GM18907 (cell line): Measurements from ENCODE around the gene QRFP.
"Not testable (repeated sequence)": the region's sequence is repeated elsewhere in the genome, so short reads cannot be mapped to it uniquely, and the experiment has no call there.

Source experiments
- ATAC-seq: cut with Tn5 transposase; IDR thresholded peaks from one replicate; pipeline ENCODE4 v1.9.1; 2021; ENCODE audit warnings: mild to moderate bottlenecking, moderate library complexity; ENCODE audit not compliant: unreplicated experiment

QRFP gene

DNA sequence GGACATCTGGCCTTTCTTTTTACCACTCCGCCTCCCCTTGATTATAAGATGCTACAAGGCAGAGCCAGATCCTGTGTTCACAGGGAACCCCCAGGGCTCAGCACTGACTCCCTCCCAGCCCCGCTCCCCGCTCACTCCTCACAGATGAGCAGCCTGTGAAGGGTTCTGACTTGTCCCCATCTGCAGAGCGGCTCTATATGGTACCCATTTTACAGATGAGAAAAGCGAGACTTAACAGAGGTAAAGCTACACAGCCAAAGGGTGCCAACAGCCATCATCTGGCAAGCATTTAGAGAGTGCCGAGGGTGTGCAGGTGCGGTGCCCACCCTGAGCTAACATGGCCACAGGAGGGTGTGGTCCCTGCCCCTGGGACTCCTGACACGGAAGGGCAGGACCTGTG lies 23.6 kb upstream of the QRFP start:
- ATAC-seq: no peak

DNA sequence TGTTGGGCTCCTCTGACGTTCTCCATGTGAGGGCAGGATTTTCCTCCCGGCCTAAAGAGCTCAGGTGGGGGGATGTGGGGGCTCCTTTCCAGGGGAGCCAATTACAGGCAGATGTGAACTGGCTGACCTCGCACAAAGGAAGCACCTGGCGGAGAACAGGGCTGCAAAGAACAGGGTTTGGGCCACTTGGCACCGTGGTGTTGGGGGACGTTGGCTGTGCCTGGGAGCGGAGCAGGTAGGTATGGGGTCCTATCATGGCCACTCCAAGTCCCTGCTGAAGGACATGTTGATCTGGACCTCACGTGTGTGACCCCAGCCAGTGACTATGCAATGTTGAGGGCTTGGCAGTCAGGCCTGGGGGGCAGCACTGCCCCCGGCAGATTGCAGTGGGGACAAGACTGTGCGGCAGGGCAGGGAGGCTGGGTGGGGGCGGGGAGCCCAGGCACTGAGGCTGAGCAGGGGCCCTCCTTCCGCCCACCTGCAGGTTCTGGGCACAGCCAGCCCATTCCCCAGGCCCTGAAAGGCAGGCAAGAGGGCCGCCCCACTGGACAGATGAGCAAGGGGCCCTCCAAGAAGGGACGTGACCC lies 23.0 kb upstream of the QRFP start:
- no peak for ATAC-seq

DNA sequence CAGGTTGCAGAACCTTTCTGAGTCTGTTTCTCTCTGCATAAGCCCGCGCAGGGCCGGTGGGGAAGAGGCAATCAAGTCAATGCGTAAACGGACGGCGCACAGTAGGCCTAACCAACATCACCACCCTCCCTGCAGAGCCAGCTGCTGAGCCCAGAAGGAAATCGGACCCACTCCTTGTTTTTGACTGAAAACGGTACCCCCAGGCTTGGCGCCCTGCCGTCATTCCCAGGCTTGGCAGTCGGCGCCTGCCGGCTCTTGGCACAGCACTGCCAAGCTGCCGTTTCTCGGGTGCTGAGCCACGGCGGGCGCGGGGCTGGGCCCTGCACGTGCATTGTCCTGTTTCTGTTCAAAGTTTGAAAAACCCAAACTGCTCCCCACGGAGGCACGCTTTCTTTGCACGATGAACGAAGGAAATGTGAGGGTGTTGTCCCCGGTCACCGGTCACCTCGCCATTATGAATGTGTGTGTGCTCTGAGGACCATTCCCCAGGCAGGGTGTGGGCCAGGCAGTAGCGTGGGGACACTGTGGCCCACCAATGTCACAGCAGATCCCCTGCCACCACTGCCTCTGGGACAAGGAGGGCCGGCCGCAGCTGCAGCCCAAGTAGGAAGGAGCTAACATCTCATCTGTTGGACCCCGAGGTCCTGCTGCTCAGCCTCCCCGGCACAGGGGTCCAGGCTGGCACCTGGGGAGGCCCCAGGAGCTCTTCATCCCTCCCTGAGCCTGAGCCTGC lies 22.4 kb upstream of the QRFP start:
- no peak for ATAC-seq

DNA sequence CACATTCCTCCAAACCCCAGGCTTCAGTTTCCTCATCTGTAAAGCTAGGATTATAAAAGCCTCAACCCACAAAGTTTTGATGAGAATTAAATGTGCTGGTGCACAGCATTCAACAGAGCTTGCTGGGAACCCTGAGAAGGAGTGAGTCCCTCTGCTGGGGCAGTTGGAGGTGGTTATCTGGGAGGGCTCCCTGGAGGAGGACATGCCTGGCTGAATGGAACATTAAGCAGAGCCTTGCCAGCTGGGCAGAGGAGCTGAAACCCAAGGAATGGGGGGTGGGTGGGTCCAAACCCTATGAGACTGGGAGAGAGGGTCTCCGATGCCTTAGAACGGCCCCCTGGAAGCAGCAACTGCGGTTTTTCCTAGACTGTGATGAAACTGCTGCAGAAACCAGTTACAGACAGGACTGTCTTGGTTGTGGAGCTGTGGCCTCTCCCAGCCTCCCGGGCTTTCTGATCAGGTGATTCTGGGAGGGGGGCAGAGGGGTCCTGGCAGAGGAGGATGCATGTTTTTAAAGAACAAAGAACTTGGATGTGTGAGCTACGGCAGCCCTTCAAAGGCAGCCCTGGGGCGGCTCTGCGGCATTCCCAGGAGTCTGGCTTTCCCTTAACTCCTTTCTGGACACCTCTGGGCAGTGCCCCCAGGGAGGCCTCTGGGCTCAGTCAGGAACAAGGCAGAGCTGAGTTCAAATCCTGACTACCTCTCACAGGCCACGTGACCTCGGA lies 21.7 kb upstream of the QRFP start:
- ATAC-seq: no peak

DNA sequence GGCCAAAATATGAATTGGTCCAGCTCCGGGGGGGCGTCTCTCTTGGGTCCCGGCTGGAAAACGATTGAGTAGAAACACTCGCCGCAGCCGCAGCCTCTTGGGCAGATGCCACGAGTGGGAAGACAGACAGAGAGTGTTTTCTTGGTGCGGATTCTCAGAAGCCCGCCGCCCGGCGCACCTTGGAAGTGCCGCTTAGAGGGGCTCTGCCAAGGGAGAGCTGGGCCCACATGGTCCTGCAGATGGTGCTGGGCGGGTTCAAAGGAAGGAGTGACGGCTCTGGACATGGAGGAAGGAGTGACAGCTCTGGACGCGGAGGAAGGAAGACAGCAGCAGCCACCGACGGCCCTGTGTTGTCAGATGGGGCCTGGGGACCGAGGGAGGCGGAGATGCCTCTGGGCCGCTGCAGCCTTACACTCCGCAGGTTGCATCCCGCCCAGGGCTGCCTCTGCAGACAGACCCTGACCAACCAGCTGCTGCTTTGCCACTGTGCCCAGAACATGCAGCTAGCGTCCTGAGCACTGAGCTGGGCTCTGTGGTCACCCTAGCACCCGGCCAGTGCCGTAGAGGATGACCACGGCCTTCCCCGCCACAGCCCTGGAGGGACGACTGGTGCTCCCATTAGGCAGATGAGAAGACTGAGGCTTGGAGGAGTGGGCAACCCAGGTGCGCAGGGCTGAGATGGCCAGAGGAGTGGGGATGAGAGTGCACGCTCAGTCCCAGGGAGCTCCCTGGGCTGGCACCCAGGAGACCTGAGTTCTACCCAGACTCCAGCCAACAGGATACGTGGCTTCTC lies 20.8 kb upstream of the QRFP start:
- ATAC-seq: no peak

DNA sequence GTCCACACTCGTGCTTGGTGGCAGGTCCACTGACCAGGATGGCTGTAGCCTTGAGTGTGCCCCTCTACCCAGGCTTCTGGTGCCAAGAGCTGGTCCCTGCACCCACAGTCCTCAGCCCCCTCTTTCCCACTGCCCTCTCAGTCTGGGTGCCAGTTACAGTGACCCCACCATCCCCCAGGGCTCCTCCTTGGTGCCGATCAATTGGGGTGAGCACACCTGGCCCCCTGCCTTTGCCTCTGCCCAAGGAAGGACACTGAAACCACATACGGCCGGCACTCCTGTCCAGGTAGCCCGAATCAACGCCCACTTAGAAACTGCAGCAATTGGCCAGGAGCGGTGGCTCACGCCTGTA lies 18.5 kb upstream of the QRFP start:
- no peak for ATAC-seq

DNA sequence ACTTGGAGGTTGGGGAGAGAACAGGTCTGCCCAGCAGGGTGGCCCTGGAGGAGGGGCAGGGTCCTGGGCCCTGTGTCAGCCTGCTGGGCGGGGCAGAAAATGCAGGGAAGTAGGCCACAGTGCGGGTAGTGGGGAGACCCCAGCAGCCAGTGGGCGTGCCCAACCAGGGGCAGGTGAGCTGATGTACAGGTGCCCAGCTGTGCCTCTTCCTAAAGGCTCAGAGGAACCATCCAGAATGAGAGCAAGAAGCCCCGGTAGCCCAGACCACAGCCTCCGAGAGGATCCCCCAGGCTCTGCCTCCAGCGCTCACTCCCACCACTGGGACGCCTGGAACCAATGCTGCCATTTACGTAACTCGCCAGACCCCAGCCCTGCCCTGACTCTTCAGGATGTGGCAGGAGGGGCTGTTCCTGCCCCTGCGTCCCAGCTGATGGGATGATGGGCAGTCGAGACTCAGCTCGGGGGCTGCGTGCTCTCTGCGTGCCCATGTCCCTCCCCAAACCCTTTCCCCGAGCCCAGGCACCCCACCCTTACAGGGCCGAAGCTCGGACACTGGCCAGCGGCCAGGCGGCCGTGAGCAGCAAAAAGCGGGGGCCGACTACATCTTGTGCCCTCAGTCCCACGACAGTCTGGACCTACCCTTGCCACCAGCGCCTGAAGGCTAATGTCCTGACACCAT lies 17.9 kb upstream of the QRFP start:
- no peak for ATAC-seq

DNA sequence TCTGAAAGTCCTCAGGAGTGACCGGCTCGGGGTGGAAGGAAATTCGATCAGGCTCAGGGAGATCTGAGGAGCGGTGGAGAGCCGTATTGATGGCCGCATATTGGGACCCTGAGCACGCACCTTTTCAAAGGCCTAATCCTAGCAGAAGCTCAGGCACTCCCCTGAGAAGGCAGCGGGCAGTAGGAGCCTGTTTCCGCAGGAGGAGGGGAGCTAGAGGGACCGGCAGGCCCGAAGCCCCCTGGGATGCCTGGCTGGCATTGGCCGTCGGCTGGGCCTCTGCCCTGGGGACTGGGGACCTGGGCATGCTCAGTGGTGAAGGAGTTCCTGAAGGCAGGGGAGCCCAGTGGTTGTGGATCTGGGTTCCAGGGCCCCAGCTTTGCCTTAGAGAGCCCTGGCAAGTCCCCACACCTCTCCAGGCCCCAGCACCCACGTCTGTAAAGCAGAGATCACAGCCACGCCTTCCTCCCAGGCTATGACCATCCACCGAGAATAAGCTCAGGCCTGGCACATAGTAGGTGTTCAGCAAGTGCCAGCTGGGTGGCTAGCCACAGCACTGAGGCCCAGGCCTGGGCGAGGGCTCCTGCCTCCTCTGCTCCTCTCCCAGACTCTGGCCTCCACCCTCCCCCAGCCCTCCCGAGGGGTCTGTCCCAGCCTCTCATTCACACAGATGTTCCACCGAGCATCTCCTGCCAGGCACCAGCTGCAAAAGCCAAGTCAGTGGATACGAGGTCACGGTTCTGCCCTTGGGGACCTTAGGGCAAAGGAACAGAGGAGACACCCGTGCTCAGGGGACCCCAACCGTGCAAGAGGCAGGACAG lies 17.2 kb upstream of the QRFP start:
- no peak for ATAC-seq

DNA sequence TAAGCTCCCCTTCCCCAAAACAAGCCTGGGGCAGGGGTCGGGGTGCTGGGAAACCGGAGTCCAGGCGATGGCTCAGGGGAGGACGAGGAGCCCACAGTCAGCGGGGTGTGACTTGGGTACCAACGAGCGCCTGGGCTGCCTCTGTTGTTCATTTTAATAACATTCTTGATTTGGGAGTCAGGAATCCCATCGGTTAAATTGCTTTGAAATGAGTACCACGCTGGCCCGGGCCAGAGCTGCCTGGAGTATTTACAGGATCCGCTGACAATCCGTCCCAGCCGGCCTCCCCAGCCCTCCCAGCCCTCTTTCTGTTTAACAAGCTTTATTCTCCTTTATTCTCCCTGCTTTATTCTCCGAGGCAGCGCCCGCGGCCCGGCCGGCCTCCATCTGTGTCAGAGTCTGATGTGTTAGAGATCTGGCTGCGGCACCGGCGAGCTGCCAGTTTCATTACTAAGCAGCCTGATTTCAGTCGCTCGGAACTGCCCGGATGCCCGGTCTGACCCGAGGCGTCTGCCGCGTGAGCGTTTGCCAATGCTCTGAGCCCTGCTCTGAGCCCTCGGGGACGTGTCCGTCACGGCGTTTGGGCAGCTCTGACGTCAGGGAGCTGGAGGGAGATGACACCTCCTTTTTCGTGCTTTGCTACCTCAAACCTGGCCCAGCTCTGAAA lies 16.5 kb upstream of the QRFP start:
- no peak for ATAC-seq

DNA sequence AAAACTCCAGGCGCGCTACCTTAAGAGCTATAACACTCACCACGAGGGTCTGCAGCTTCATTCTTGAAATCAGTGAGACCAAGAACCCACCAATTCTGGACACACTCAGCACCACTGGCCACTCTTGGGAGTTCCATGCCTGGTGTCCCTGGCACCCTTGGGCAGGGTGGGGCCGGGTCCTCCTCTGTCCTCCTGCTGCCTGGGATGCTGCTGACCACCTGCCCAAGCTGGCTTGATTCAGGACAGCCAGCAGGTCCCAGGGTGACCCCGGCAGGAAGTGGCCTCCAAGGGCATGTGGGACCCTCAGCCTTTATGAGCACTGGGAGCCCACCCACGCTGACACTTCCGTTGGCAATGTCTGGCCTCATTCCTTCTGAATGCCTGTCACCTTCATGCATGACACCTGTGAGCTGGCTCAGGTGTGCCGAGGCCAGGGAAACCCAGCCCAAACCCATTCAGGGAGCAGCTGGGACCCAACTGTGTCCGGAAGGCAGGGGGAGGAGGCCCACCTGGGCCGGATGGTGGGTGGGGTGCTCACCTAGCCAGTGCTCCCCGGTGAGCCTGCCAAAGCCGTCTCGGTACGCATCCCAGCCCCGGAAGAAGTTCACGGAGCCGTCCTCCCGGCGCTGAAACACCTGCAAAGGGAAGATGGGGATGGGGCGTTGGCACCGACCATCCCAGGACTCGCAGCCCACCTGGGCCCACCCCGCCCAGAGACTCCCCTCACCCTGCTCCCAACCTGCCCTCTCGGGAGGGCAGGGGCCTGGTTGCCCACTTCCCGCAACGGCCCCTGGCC lies 14.8 kb upstream of the QRFP start:
- no peak for ATAC-seq

DNA sequence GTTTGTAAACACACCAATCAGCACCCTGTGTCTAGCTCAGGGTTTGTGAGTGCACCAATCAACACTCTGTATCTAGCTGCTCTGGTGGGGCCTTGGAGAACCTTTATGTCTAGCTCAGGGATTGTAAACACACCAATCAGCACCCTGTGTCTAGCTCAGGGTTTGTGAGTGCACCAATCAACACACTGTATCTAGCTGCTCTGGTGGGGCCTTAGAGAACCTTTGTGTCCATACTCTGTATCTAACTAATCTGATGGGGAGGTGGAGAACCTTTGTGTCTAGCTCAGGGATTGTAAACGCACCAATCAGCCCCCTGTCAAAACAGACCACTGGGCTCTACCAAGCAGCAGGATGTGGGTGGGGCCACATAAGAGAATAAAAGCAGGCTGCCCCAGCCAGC lies 14.1 kb upstream of the QRFP start:
- ATAC-seq: not testable (repeated sequence)

DNA sequence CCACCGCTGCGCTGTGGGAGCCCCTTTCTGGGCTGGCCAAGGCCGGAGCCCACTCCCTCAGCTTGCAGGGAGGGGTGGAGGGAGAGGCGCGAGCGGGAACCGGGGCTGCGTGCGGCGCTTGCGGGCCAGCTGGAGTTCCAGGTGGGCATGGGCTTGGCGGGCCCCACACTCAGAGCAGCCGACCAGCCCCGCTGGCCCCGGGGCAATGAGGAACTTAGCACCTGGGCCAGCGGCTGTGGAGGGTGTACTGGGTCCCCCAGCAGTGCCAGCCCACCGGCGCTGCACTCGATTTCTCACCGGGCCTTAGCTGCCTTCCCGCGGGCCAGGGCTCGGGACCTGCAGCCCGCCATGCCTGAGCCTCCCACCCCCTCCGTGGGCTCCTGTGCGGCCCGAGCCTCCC lies 13.4 kb upstream of the QRFP start:
- not testable (repeated sequence) for ATAC-seq

DNA sequence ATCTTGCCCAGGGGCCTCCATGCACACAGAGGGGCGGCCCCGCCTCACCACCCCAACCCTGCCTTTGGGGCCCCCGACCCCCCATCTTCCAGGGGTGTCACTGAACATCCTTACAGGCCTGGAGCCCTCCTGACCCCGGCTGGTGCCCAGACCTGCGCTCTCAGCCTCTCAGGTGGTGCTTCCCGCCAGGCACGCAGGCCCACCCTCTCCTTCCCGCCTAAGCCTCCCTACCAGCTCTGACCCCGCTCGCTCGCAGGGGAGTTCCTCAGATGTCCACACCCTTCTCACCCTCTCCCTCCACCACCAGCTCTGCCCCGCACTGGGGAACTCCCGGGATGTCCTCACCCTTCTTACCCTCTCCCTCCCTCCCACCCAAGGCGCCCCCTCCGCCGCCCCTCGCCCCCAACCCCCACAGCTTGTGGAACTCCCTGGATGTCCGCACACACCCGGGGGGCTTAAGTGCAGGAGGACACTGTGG lies 12.3 kb upstream of the QRFP start:
- ATAC-seq: no peak

DNA sequence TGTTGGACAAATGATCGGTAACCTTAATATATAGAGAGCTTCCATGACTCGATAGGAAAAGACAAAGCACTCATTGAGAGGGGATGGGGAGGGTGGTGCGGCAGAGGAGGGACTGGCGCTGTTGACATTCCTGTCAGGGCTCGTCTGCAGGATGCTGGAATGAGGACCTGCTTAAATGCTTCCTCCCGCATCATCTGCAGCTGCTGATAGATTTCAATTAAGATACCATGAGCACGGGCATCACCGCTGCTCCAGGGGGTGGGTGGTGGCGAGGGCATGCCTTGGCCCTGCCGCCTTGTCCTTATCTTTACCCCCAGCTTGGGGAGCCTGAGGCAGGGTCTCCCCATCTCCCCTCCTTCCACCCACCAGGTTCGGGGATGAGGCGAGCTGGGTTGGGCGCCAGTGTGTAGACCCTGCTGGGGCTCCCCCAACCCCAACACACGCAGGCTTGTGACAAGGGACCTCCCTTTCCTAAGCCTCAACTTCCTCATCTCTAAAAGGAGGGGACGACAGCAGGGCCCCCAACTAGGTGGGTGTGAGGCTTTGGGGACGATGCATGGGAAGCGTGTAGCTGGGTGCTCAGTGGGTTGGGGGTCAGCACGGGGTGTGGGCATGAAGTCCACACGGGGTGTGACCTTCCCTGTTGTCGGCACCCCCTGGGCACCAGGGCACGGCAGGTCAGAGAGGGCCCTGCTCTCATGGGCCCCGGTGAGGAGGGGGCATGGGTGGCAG lies 11.7 kb upstream of the QRFP start:
- no peak for ATAC-seq

DNA sequence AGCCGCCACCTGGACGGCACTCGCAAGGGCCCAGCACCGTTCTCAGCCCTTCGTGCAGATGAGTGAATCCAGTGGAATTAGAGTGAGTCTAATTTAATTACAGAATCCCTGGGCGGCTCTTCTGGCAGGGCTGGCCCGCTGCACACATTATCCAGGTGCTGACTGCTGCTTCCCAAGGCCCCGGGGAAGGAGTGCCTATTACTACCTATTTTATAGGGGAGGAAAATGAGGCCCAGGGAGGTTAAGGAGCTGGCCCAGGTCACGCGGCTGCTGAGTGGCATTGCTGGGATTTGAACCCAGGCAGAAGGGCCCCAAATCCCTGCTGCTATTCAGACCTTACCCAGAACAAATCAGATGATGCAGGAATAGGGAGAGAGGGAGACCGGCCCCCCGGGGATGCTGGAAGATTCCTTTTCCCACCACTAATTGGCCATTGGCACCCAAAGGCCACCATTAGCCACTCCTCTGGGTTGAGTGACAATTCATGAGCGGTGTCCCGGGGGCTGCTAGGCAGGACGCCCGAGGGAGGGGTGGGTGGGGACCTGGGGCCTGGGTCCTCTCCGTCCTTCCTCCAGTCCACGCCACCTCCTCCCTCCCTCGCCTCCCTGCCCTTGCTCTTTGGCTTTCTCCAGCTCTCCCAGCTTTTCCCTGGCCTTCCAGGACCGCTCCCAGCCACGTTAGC lies 10.3 kb upstream of the QRFP start:
- no peak for ATAC-seq

DNA sequence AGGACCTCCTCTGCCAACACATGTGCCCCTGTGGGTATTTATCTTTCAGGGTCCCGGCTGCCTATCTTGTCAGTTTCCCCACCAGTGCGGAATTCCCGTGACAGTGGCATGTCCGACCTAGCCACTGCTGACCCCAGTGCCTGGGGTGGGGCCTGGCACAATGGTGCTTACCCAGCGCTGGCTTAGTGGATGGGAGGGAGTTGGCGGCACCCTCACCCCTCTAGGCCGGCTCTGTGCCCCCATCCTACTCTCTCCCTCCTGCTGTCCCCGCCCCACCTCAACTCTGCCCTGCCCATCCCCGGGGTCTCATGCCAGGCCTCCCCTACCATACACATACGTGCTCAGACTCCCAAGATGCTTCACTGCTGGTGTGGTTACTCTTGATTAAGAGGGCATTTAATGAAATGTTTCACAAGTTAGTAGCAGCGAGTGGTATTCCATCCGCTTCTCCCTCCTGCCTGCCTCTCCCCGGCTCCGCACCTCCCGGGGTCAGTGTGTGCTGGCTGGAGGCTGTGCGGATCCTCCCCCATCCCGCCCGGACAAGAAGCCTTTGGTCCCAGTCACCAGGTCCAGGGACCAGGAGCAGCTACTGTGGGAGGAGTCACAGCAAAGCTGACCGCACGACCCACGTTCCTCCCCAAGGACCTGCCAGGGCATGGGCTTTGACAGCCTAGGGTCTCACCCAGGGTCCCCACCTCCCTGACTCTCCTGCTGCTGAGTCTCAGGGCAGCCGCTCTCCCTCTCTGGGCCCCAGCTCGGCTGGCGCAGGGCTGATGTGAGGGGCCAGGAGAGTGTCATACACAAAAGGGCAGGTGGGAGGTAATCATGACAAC lies 9.5 kb upstream of the QRFP start:
- no peak for ATAC-seq
